HEK293 (cell line): ENCODE results near the gene MOB2.

ENCODE experiments used
- CTCF ChIA-PET: fragments of 350-600 bp; formaldehyde crosslinking; extraction: SDS; loops from one replicate; lab custom pipeline; 2021; ENCODE audit warnings: antibody characterized with exemption; lab: Yijun Ruan, JAX
- POLR2A ChIA-PET: fragments of 300-600 bp; formaldehyde crosslinking; extraction: SDS; loops from one replicate; lab custom pipeline; 2020; ENCODE audit warnings: antibody characterized with exemption, inconsistent platforms; lab: Yijun Ruan, JAX
- H3K27ac ChIP-seq: fragments of 200-500 bp; sonication (Bioruptor generic); 2 replicates; pipeline ENCODE4 v1.5.1; 2014; ENCODE audit warnings: low read depth, low read length, control low read depth, inconsistent platforms; ENCODE audit errors: extremely low read depth
- H3K36me3 ChIP-seq, 2 experiments: fragments of 200-500 bp in 1 of 2; sonication (Bioruptor generic) in 1 of 2; 1 replicate in 1 of 2; 2 replicates in 1 of 2; pipeline ENCODE4 v1.5.1; 2014 to 2017; ENCODE audit warnings: inconsistent platforms in 2 of 2, low read length in 2 of 2; ENCODE audit not compliant: control insufficient read depth in 2 of 2, insufficient read depth in 1 of 2
- H3K4me1 ChIP-seq: fragments of 200-500 bp; sonication (Bioruptor generic); 2 replicates; pipeline ENCODE4 v1.5.1; 2014; ENCODE audit warnings: mild to moderate bottlenecking, low read length, inconsistent platforms; ENCODE audit not compliant: control insufficient read depth, insufficient read depth
- H3K4me3 ChIP-seq: 2 replicates; pipeline ENCODE4 v1.5.1; 2011; ENCODE audit warnings: low read depth, mild to moderate bottlenecking, control low read depth, low read length, moderate library complexity
- H3K9me3 ChIP-seq: fragments of 200-500 bp; sonication (Bioruptor generic); 2 replicates; pipeline ENCODE4 v1.5.1; 2014; ENCODE audit warnings: low read depth, low read length, inconsistent platforms; ENCODE audit not compliant: control insufficient read depth, insufficient read depth
- ATF2 ChIP-seq: fragments of 450-650 bp; formaldehyde crosslinking; IDR thresholded peaks from 2 replicates; pipeline ENCODE4 v1.5.1; 2016; ENCODE audit warnings: missing biosample characterization, missing genetic modification characterization, low read depth
- KLF1 ChIP-seq: fragments of 450-650 bp; formaldehyde crosslinking; IDR thresholded peaks from 2 replicates; pipeline ENCODE4 v1.5.1; 2016; ENCODE audit warnings: missing biosample characterization, missing genetic modification characterization
- MZF1 ChIP-seq: fragments of 450-650 bp; formaldehyde crosslinking; IDR thresholded peaks from 2 replicates; pipeline ENCODE4 v1.5.1; 2017; ENCODE audit warnings: missing biosample characterization, missing genetic modification characterization, borderline replicate concordance
- OSR2 ChIP-seq: fragments of 450-650 bp; formaldehyde crosslinking; IDR thresholded peaks from 2 replicates; pipeline ENCODE4 v1.5.1; 2016; ENCODE audit warnings: missing biosample characterization, missing genetic modification characterization
- OVOL3 ChIP-seq: fragments of 450-650 bp; formaldehyde crosslinking; IDR thresholded peaks from 2 replicates; pipeline ENCODE4 v1.5.1; 2016; ENCODE audit warnings: missing biosample characterization, missing genetic modification characterization
- SALL2 ChIP-seq: fragments of 450-650 bp; formaldehyde crosslinking; IDR thresholded peaks from 2 replicates; pipeline ENCODE4 v1.5.0; 2017; ENCODE audit warnings: missing biosample characterization, mild to moderate bottlenecking, missing genetic modification characterization, borderline replicate concordance
- SETDB1 ChIP-seq: IDR thresholded peaks from one replicate; pipeline ENCODE4 v1.6.1; 2017; ENCODE audit warnings: mild to moderate bottlenecking, low read length, moderate library complexity, mixed read lengths; ENCODE audit not compliant: insufficient read length
- WT1 ChIP-seq: fragments of 450-650 bp; formaldehyde crosslinking; IDR thresholded peaks from 2 replicates; pipeline ENCODE4 v1.5.1; 2016; ENCODE audit warnings: missing biosample characterization, missing genetic modification characterization
- ZBTB1 ChIP-seq: fragments of 450-650 bp; formaldehyde crosslinking; IDR thresholded peaks from 2 replicates; pipeline ENCODE4 v1.5.1; 2016; ENCODE audit warnings: missing biosample characterization, missing genetic modification characterization
- ZBTB21 ChIP-seq: fragments of 450-650 bp; formaldehyde crosslinking; IDR thresholded peaks from 2 replicates; pipeline ENCODE4 v1.5.1; 2017; ENCODE audit warnings: missing biosample characterization, missing genetic modification characterization
- ZFP41 ChIP-seq: fragments of 450-650 bp; formaldehyde crosslinking; IDR thresholded peaks from 2 replicates; pipeline ENCODE4 v1.5.1; 2016; ENCODE audit warnings: missing biosample characterization, missing genetic modification characterization, borderline replicate concordance
- ZFP69B ChIP-seq: fragments of 450-650 bp; formaldehyde crosslinking; IDR thresholded peaks from 2 replicates; pipeline ENCODE4 v1.5.1; 2016; ENCODE audit warnings: missing biosample characterization, missing genetic modification characterization
- ZNF16 ChIP-seq: fragments of 450-650 bp; formaldehyde crosslinking; IDR thresholded peaks from 2 replicates; pipeline ENCODE4 v1.5.1; 2016; ENCODE audit warnings: low read depth, missing biosample characterization, missing genetic modification characterization
- ZNF24 ChIP-seq: fragments of 450-650 bp; formaldehyde crosslinking; IDR thresholded peaks from 2 replicates; pipeline ENCODE4 v1.5.1; 2016; ENCODE audit warnings: missing biosample characterization, missing genetic modification characterization
- ZNF292 ChIP-seq: fragments of 450-650 bp; formaldehyde crosslinking; IDR thresholded peaks from 2 replicates; pipeline ENCODE4 v1.5.1; 2016; ENCODE audit warnings: low read depth, missing biosample characterization, missing genetic modification characterization, borderline replicate concordance
- ZNF366 ChIP-seq: fragments of 450-650 bp; formaldehyde crosslinking; conservative IDR thresholded peaks from 2 replicates; pipeline ENCODE4 v1.5.1; 2016; ENCODE audit warnings: missing biosample characterization, missing genetic modification characterization
- ZNF639 ChIP-seq: fragments of 450-650 bp; formaldehyde crosslinking; IDR thresholded peaks from 2 replicates; pipeline ENCODE4 v1.5.1; 2016; ENCODE audit warnings: missing biosample characterization, missing genetic modification characterization
- ZNF791 ChIP-seq: fragments of 450-650 bp; formaldehyde crosslinking; IDR thresholded peaks from 2 replicates; pipeline ENCODE4 v1.5.1; 2016; ENCODE audit warnings: missing biosample characterization, missing genetic modification characterization
- ZXDB ChIP-seq: fragments of 450-650 bp; formaldehyde crosslinking; IDR thresholded peaks from 2 replicates; pipeline ENCODE4 v1.5.1; 2016; ENCODE audit warnings: missing biosample characterization, missing genetic modification characterization
- TF ChIP-seq, protein P1 (sequence below): fragments of 450-650 bp; formaldehyde crosslinking; IDR thresholded peaks from 2 replicates; pipeline ENCODE4 v1.5.1; 2016; ENCODE audit warnings: missing biosample characterization, missing genetic modification characterization
- TF ChIP-seq, protein P2 (sequence below): fragments of 450-650 bp; formaldehyde crosslinking; IDR thresholded peaks from 2 replicates; pipeline ENCODE4; 2016; ENCODE audit warnings: missing biosample characterization, missing genetic modification characterization
- TF ChIP-seq, protein P3 (sequence below): fragments of 450-650 bp; formaldehyde crosslinking; IDR thresholded peaks from 2 replicates; pipeline ENCODE4 v1.5.1; 2016; ENCODE audit warnings: missing biosample characterization, missing genetic modification characterization
- TF ChIP-seq, protein P4 (sequence below): sonication (generic); formaldehyde crosslinking; IDR thresholded peaks from 2 replicates; pipeline ENCODE4 v1.8.1; 2022; ENCODE audit warnings: mild to moderate bottlenecking, moderate library complexity, missing genetic modification reagents

MOB2 gene

GRCh38 chr11:1455763-1456060 lies 30.9 kb downstream of the MOB2 start:
- no peaks in the 10 kb centered on the region for H3K9me3 ChIP-seq
- no peak overlapping the region for H3K27ac ChIP-seq
- CTCF ChIA-PET = interaction anchor here (0.9 kb wide), 1 partner anchor 60 kb away, joined by 3 read pairs; no protein-coding TSS in a partner anchor
- TF ChIP-seq WT1 (tag by site-specific recombination) = no peak
- no peak for TF ChIP-seq ZNF16 (tag by site-specific recombination)
- TF ChIP-seq KLF1 (tag by site-specific recombination) = no peak
- TF ChIP-seq SALL2 (tag by site-specific recombination) = no peak
- no peak for TF ChIP-seq ZNF292 (tag by site-specific recombination)
- no peak for TF ChIP-seq OSR2 (tag by site-specific recombination)
- TF ChIP-seq ZFP41 = no peak
- TF ChIP-seq, protein P1, sequence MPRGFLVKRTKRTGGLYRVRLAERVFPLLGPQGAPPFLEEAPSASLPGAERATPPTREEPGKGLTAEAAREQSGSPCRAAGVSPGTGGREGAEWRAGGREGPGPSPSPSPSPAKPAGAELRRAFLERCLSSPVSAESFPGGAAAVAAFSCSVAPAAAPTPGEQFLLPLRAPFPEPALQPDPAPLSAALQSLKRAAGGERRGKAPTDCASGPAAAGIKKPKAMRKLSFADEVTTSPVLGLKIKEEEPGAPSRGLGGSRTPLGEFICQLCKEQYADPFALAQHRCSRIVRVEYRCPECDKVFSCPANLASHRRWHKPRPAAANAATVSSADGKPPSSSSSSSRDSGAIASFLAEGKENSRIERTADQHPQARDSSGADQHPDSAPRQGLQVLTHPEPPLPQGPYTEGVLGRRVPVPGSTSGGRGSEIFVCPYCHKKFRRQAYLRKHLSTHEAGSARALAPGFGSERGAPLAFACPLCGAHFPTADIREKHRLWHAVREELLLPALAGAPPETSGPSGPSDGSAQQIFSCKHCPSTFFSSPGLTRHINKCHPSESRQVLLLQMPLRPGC (tag by site-specific recombination) = no peak
- no peak for TF ChIP-seq ZNF639 (tag by site-specific recombination)
- TF ChIP-seq ZBTB1 (tag by site-specific recombination) = no peak
- TF ChIP-seq ZNF366 (tag by site-specific recombination) = no peak
- TF ChIP-seq ZBTB21 (tag by site-specific recombination) = no peak
- TF ChIP-seq, protein P2, sequence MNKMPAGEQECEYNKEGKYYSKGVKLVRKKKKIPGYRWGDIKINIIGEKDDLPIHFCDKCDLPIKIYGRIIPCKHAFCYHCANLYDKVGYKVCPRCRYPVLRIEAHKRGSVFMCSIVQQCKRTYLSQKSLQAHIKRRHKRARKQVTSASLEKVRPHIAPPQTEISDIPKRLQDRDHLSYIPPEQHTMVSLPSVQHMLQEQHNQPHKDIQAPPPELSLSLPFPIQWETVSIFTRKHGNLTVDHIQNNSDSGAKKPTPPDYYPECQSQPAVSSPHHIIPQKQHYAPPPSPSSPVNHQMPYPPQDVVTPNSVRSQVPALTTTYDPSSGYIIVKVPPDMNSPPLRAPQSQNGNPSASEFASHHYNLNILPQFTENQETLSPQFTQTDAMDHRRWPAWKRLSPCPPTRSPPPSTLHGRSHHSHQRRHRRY = no peak
- no peak for TF ChIP-seq ATF2 (tag by site-specific recombination)
- no peak for TF ChIP-seq OVOL3 (tag by site-specific recombination)
- no peak overlapping the region for H3K4me3 ChIP-seq
- peaks cover 0 to 67% of the 10 kb centered on the region in 2 experiments; a peak in 1 of 3 replicates for H3K36me3 ChIP-seq
- POLR2A ChIA-PET = no interaction called here
- H3K4me1 ChIP-seq = no peaks in the 10 kb centered on the region

GRCh38 chr11:1455032-1455762 lies 31.4 kb downstream of the MOB2 start:
- peaks cover 0 to 69% of the 10 kb centered on the region in 2 experiments; a peak in 1 of 3 replicates for H3K36me3 ChIP-seq
- ChIA-PET CTCF (no interaction called here), POLR2A (no interaction called here)
- TF ChIP-seq ZFP69B (tag by site-specific recombination) (no peak), ZNF791 (tag by site-specific recombination) (no peak), MZF1 (no peak), SETDB1 (no peak), ZNF24 (tag by site-specific recombination) (no peak), ZXDB (tag by site-specific recombination) (no peak)
- TF ChIP-seq, protein P3, sequence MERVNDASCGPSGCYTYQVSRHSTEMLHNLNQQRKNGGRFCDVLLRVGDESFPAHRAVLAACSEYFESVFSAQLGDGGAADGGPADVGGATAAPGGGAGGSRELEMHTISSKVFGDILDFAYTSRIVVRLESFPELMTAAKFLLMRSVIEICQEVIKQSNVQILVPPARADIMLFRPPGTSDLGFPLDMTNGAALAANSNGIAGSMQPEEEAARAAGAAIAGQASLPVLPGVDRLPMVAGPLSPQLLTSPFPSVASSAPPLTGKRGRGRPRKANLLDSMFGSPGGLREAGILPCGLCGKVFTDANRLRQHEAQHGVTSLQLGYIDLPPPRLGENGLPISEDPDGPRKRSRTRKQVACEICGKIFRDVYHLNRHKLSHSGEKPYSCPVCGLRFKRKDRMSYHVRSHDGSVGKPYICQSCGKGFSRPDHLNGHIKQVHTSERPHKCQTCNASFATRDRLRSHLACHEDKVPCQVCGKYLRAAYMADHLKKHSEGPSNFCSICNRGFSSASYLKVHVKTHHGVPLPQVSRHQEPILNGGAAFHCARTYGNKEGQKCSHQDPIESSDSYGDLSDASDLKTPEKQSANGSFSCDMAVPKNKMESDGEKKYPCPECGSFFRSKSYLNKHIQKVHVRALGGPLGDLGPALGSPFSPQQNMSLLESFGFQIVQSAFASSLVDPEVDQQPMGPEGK (tag by site-specific recombination) = no peak
- TF ChIP-seq, protein P4, sequence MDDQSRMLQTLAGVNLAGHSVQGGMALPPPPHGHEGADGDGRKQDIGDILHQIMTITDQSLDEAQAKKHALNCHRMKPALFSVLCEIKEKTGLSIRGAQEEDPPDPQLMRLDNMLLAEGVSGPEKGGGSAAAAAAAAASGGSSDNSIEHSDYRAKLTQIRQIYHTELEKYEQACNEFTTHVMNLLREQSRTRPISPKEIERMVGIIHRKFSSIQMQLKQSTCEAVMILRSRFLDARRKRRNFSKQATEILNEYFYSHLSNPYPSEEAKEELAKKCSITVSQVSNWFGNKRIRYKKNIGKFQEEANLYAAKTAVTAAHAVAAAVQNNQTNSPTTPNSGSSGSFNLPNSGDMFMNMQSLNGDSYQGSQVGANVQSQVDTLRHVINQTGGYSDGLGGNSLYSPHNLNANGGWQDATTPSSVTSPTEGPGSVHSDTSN (CRISPR knock-in tag) = no peak
- no peak overlapping the region for H3K4me3 ChIP-seq
- no peak overlapping the region for H3K27ac ChIP-seq
- no peaks in the 10 kb centered on the region for H3K9me3 ChIP-seq
- H3K4me1 ChIP-seq = no peaks in the 10 kb centered on the region
